ENCODE results near the gene PKLR.
"Not testable (repeated sequence)": the region's sequence is repeated elsewhere in the genome, so short reads cannot be mapped to it uniquely, and the experiment has no call there.

Gene PKLR

GRCh38 chr1:155295183-155295941 lies 5.9 kb downstream of the PKLR start:
- no peaks in the 10 kb centered on the region for H4K20me1 ChIP-seq (ENCODE audit: control insufficient read depth, insufficient read depth, low read depth, low read length)
- H3F3A ChIP-seq (ENCODE audit: control insufficient read depth, insufficient read depth) = no peaks in the 10 kb centered on the region
- no peak overlapping the region for H3K4me2 ChIP-seq (ENCODE audit: low read length)
- TF ChIP-seq CTCF (IDR thresholded peaks at IDR 0.05; ENCODE audit: low read depth, low read length, poor library complexity, severe bottlenecking) (no peak), EZH2phosphoT487 (IDR thresholded peaks at IDR 0.05; ENCODE audit: borderline replicate concordance, low read length) (no peak)
- H3K27ac ChIP-seq (ENCODE audit: low read depth, low read length) = no peak overlapping the region
- H3K4me3 ChIP-seq (ENCODE audit: low read length) = no peak overlapping the region
- no peaks in the 10 kb centered on the region for H3K36me3 ChIP-seq (ENCODE audit: control insufficient read depth, low read length)
- peaks cover 22% of the 10 kb centered on the region for H3K4me1 ChIP-seq (ENCODE audit: control insufficient read depth, low read length)
- H3K9me2 ChIP-seq (replicated peaks; ENCODE audit: control insufficient read depth, low read length) = no peaks in the 10 kb centered on the region
- H3K79me2 ChIP-seq (ENCODE audit: control insufficient read depth, low read length) = no peaks in the 10 kb centered on the region
- H3K27me3 ChIP-seq (ENCODE audit: control insufficient read depth, low read length) = no peaks in the 10 kb centered on the region
- H3K9me3 ChIP-seq (ENCODE audit: control insufficient read depth, insufficient read depth, low read length) = no peaks in the 10 kb centered on the region

DNA sequence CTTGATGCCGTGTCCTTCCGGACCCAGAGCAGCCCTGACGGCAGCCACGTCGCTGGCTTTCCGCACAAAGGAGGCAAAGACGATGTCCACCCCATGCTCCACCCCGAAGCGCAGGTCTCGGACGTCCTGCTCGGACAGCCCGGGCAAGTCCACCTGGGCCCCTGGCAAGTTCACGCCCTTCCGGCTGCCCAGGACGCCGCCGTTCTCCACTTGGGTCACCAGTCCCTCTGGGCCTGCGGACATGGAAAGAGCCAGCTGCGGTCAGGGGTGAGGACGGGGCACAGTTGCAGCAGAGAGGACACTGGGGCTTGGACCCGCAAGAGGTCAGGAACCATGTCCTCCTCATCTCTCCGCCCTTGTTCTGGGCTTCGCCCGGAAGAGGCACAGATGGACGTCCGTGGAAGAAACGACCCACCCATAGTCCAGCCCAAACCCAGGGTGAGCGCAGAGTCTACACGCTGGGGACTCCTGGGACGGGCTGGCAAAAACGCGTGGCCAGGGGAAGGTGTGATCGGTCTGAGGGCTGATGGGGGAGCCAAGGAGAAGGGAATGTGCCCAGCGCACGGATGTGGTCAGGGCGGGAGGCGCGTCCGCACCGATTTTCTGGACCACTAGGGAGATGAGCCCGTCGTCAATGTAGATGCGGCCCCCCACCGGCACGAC lies 6.6 kb downstream of the PKLR start:
- Histone ChIP-seq H3K4me3 (ENCODE audit: low read length) (no peak overlapping the region), H4K20me1 (ENCODE audit: control insufficient read depth, insufficient read depth, low read depth, low read length) (no peaks in the 10 kb centered on the region), H3K27ac (ENCODE audit: low read depth, low read length) (no peak overlapping the region), H3K27me3 (ENCODE audit: control insufficient read depth, low read length) (no peaks in the 10 kb centered on the region), H3K9me2 (replicated peaks; ENCODE audit: control insufficient read depth, low read length) (no peaks in the 10 kb centered on the region), H3F3A (ENCODE audit: control insufficient read depth, insufficient read depth) (no peaks in the 10 kb centered on the region), H3K4me1 (ENCODE audit: control insufficient read depth, low read length) (peaks cover 22% of the 10 kb centered on the region), H3K9me3 (ENCODE audit: control insufficient read depth, insufficient read depth, low read length) (no peaks in the 10 kb centered on the region), H3K4me2 (ENCODE audit: low read length) (no peak overlapping the region), H3K79me2 (ENCODE audit: control insufficient read depth, low read length) (no peaks in the 10 kb centered on the region), H3K36me3 (ENCODE audit: control insufficient read depth, low read length) (no peaks in the 10 kb centered on the region)
- TF ChIP-seq CTCF (IDR thresholded peaks at IDR 0.05; ENCODE audit: low read depth, low read length, poor library complexity, severe bottlenecking) = no peak
- no peak for TF ChIP-seq EZH2phosphoT487 (IDR thresholded peaks at IDR 0.05; ENCODE audit: borderline replicate concordance, low read length)

- no peak overlapping the region for H3K27ac ChIP-seq (ENCODE audit: low read depth, low read length)
- no peaks in the 10 kb centered on the region for H3K27me3 ChIP-seq (ENCODE audit: control insufficient read depth, low read length)
- TF ChIP-seq CTCF (IDR thresholded peaks at IDR 0.05; ENCODE audit: low read depth, low read length, poor library complexity, severe bottlenecking) (no peak), EZH2phosphoT487 (IDR thresholded peaks at IDR 0.05; ENCODE audit: borderline replicate concordance, low read length) (no peak)
- no peaks in the 10 kb centered on the region for H3K79me2 ChIP-seq (ENCODE audit: control insufficient read depth, low read length)
- peaks cover 22% of the 10 kb centered on the region for H3K4me1 ChIP-seq (ENCODE audit: control insufficient read depth, low read length)
- H3K9me3 ChIP-seq (ENCODE audit: control insufficient read depth, insufficient read depth, low read length) = no peaks in the 10 kb centered on the region
- H3K9me2 ChIP-seq (replicated peaks; ENCODE audit: control insufficient read depth, low read length) = no peaks in the 10 kb centered on the region
- H3K4me3 ChIP-seq (ENCODE audit: low read length) = no peak overlapping the region
- H3K4me2 ChIP-seq (ENCODE audit: low read length) = no peak overlapping the region
- no peaks in the 10 kb centered on the region for H3F3A ChIP-seq (ENCODE audit: control insufficient read depth, insufficient read depth)
- peaks cover 6% of the 10 kb centered on the region for H3K36me3 ChIP-seq (ENCODE audit: control insufficient read depth, low read length)
- no peaks in the 10 kb centered on the region for H4K20me1 ChIP-seq (ENCODE audit: control insufficient read depth, insufficient read depth, low read depth, low read length)
These were observed 8.0 kb downstream of the PKLR start for GRCh38 chr1:155293086-155293749.

- not testable (repeated sequence) for H3K27ac ChIP-seq (ENCODE audit: low read depth, low read length); H3K79me2 ChIP-seq (ENCODE audit: control insufficient read depth, low read length); H3K9me3 ChIP-seq (ENCODE audit: control insufficient read depth, insufficient read depth, low read length); H3K4me2 ChIP-seq (ENCODE audit: low read length); H4K20me1 ChIP-seq (ENCODE audit: control insufficient read depth, insufficient read depth, low read depth, low read length); H3F3A ChIP-seq (ENCODE audit: control insufficient read depth, insufficient read depth); H3K27me3 ChIP-seq (ENCODE audit: control insufficient read depth, low read length); H3K4me3 ChIP-seq (ENCODE audit: low read length); H3K4me1 ChIP-seq (ENCODE audit: control insufficient read depth, low read length); H3K9me2 ChIP-seq (replicated peaks; ENCODE audit: control insufficient read depth, low read length)
- peaks cover 15% of the 10 kb centered on the region for H3K36me3 ChIP-seq (ENCODE audit: control insufficient read depth, low read length)
These were observed 10.2 kb downstream of the PKLR start for GRCh38 chr1:155291006-155291405.

Measured in DOHH2 (cell line).